ENCODE data around the gene CAVIN2.

CAVIN2 gene

DNA sequence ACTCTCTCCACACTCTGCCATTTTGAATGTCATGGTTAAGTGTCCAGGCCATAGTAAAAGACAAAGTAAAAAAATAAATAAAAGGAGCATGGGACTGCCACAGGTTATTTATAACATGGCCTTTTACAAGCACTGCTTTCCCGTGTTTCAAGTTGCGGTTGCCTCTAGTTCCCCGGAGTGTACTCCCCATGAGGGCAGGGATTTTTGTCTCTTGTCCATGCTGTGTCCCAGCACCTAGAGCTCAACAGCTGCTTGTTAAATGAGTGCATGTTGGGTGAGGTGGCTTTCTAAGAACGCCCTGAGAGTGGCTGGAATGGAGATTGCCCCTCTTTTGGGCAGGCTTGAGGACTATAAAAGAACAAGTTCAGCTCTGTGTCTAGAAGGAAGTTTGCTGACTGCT lies 8.4 kb downstream of the CAVIN2 start:
- Histone ChIP-seq H3K27ac (ENCODE audit: extremely low read depth, low read depth, low read length) (no peak overlapping the region), H3K9me3 (ENCODE audit: control insufficient read depth, insufficient read depth, low read depth, low read length) (no peaks in the 10 kb centered on the region), H3K4me1 (ENCODE audit: control insufficient read depth, insufficient read depth, low read length) (no peaks in the 10 kb centered on the region), H3K36me3 (ENCODE audit: control insufficient read depth in 2 of 2, insufficient read depth in 1 of 2, low read length in 2 of 2) (no peaks in the 10 kb centered on the region), H3K4me3 (ENCODE audit: low read depth, low read length) (no peak overlapping the region)
- TF ChIP-seq RBAK (tag by site-specific recombination; IDR thresholded peaks at IDR 0.05) (no peak), ZNF555 (tag by site-specific recombination; conservative IDR thresholded peaks at IDR 0.05) (no peak), ZNF558 (tag by site-specific recombination; IDR thresholded peaks at IDR 0.05) (no peak), ZNF423 (tag by site-specific recombination; IDR thresholded peaks at IDR 0.05) (no peak), ZBTB17 (tag by site-specific recombination; IDR thresholded peaks at IDR 0.05) (no peak), KLF9 (tag by site-specific recombination; IDR thresholded peaks at IDR 0.05; ENCODE audit: low read depth) (no peak), ZFHX2 (tag by site-specific recombination; conservative IDR thresholded peaks at IDR 0.05) (no peak), GLIS1 (tag by site-specific recombination; IDR thresholded peaks at IDR 0.05) (no peak), GLI4 (tag by site-specific recombination; IDR thresholded peaks at IDR 0.05) (no peak), ZNF16 (tag by site-specific recombination; IDR thresholded peaks at IDR 0.05; ENCODE audit: low read depth) (no peak), ZNF626 (tag by site-specific recombination; IDR thresholded peaks at IDR 0.05) (no peak), ZBTB8A (tag by site-specific recombination; IDR thresholded peaks at IDR 0.05) (no peak), ZNF830 (tag by site-specific recombination; IDR thresholded peaks at IDR 0.05; ENCODE audit: low read depth) (no peak)
- TF ChIP-seq, protein P1, sequence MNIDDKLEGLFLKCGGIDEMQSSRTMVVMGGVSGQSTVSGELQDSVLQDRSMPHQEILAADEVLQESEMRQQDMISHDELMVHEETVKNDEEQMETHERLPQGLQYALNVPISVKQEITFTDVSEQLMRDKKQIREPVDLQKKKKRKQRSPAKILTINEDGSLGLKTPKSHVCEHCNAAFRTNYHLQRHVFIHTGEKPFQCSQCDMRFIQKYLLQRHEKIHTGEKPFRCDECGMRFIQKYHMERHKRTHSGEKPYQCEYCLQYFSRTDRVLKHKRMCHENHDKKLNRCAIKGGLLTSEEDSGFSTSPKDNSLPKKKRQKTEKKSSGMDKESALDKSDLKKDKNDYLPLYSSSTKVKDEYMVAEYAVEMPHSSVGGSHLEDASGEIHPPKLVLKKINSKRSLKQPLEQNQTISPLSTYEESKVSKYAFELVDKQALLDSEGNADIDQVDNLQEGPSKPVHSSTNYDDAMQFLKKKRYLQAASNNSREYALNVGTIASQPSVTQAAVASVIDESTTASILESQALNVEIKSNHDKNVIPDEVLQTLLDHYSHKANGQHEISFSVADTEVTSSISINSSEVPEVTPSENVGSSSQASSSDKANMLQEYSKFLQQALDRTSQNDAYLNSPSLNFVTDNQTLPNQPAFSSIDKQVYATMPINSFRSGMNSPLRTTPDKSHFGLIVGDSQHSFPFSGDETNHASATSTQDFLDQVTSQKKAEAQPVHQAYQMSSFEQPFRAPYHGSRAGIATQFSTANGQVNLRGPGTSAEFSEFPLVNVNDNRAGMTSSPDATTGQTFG (tag by site-specific recombination; IDR thresholded peaks at IDR 0.05; ENCODE audit: borderline replicate concordance) = no peak
- TF ChIP-seq, protein P2, sequence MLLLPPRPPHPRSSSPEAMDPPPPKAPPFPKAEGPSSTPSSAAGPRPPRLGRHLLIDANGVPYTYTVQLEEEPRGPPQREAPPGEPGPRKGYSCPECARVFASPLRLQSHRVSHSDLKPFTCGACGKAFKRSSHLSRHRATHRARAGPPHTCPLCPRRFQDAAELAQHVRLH (tag by site-specific recombination; IDR thresholded peaks at IDR 0.05) = no peak
- TF ChIP-seq, protein P3, sequence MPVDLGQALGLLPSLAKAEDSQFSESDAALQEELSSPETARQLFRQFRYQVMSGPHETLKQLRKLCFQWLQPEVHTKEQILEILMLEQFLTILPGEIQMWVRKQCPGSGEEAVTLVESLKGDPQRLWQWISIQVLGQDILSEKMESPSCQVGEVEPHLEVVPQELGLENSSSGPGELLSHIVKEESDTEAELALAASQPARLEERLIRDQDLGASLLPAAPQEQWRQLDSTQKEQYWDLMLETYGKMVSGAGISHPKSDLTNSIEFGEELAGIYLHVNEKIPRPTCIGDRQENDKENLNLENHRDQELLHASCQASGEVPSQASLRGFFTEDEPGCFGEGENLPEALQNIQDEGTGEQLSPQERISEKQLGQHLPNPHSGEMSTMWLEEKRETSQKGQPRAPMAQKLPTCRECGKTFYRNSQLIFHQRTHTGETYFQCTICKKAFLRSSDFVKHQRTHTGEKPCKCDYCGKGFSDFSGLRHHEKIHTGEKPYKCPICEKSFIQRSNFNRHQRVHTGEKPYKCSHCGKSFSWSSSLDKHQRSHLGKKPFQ (tag by site-specific recombination; IDR thresholded peaks at IDR 0.05) = no peak
- TF ChIP-seq, protein P4, sequence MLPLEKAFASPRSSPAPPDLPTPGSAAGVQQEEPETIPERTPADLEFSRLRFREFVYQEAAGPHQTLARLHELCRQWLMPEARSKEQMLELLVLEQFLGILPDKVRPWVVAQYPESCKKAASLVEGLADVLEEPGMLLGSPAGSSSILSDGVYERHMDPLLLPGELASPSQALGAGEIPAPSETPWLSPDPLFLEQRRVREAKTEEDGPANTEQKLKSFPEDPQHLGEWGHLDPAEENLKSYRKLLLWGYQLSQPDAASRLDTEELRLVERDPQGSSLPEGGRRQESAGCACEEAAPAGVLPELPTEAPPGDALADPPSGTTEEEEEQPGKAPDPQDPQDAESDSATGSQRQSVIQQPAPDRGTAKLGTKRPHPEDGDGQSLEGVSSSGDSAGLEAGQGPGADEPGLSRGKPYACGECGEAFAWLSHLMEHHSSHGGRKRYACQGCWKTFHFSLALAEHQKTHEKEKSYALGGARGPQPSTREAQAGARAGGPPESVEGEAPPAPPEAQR (tag by site-specific recombination; IDR thresholded peaks at IDR 0.05) = no peak
- TF ChIP-seq, protein P5, sequence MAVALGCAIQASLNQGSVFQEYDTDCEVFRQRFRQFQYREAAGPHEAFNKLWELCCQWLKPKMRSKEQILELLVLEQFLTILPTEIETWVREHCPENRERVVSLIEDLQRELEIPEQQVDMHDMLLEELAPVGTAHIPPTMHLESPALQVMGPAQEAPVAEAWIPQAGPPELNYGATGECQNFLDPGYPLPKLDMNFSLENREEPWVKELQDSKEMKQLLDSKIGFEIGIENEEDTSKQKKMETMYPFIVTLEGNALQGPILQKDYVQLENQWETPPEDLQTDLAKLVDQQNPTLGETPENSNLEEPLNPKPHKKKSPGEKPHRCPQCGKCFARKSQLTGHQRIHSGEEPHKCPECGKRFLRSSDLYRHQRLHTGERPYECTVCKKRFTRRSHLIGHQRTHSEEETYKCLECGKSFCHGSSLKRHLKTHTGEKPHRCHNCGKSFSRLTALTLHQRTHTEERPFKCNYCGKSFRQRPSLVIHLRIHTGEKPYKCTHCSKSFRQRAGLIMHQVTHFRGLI (tag by site-specific recombination; IDR thresholded peaks at IDR 0.05) = no peak
- POLR2A ChIA-PET = no interaction called here
- CTCF ChIA-PET = interaction anchor here (2.4 kb wide), 1 partner anchor 324 kb away, joined by 9 read pairs; no protein-coding TSS in a partner anchor

All from HEK293 (cell line).